ENCODE measurements around the gene C2CD5. TPM values are rescaled to one million over a fixed set of nuclear protein-coding genes. Genes with fewer than 3 reads are reported as not detected.
A peak's percentile ranks its signal among the peaks of the same experiment; 100 is the strongest.

Gene C2CD5
- total and polyA plus RNA-seq, 5 donors: 10.2 to 28.1 (median 22.7) TPM

- H3K27me3 ChIP-seq (ENCODE audit: control insufficient read depth, insufficient read depth): no peaks in the 10 kb centered on the region
- no peak overlapping the region for H3K4me3 ChIP-seq (ENCODE audit: low read length)
- DNase-seq (no peak), ATAC-seq (no peak)
- intact Hi-C loops (cut with DNase I): no loop called here
- H3K4me1 ChIP-seq (ENCODE audit: control insufficient read depth, insufficient read depth, low read length): no peaks in the 10 kb centered on the region
- no peak overlapping the region for H3K27ac ChIP-seq (ENCODE audit: low read length)
- WGBS: 92% methylated on average over 2 of the region's 2 CpGs
- no peaks in the 10 kb centered on the region for H3K9me3 ChIP-seq (ENCODE audit: control insufficient read depth, low read length)
Measured at GRCh38 chr12:22535478-22535877, 8.9 kb downstream of the C2CD5 start.

DNA sequence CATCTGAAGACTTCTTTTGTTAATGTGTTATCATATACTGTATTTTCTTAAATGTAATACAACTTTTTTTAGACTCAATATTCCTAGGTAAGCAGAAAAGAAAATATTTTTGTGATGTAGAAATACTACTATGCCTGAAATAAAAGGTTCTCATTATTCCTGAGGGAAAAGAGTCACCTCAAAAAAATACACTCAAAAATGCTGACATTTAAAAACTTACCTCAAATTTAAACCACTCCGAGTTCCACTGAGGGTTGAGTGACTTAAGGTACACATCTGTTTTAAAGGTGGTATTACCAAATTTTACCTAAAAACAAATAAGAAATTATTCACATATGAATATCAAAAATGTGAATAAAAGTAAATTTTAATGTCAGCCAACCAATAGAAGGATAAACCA is 9.3 kb downstream of the C2CD5 start:
- H3K9me3 ChIP-seq (ENCODE audit: control insufficient read depth, low read length): no peaks in the 10 kb centered on the region
- DNase-seq (no peak), ATAC-seq (no peak)
- H3K4me3 ChIP-seq (ENCODE audit: low read length): no peak overlapping the region
- H3K27me3 ChIP-seq (ENCODE audit: control insufficient read depth, insufficient read depth): no peaks in the 10 kb centered on the region
- no peak overlapping the region for H3K27ac ChIP-seq (ENCODE audit: low read length)
- H3K4me1 ChIP-seq (ENCODE audit: control insufficient read depth, insufficient read depth, low read length): no peaks in the 10 kb centered on the region
- intact Hi-C loops (cut with DNase I): no loop called here
- whole genome bisulfite sequencing: 95% methylated on average over 1 of the region's 1 CpG

GRCh38 chr12:22533155-22533554 is 11.2 kb downstream of the C2CD5 start:
- no peak overlapping the region for H3K27ac ChIP-seq (ENCODE audit: low read length)
- DNase-seq (no peak), ATAC-seq (no peak)
- intact Hi-C loops (cut with DNase I): no loop called here
- H3K4me3 ChIP-seq (ENCODE audit: low read length): no peak overlapping the region
- H3K9me3 ChIP-seq (ENCODE audit: control insufficient read depth, low read length): no peaks in the 10 kb centered on the region
- no peaks in the 10 kb centered on the region for H3K4me1 ChIP-seq (ENCODE audit: control insufficient read depth, insufficient read depth, low read length)
- no peaks in the 10 kb centered on the region for H3K27me3 ChIP-seq (ENCODE audit: control insufficient read depth, insufficient read depth)
- WGBS: 86% methylated on average over 4 of the region's 4 CpGs

- H3K27ac ChIP-seq (ENCODE audit: low read length): no peak overlapping the region
- ATAC-seq: no peak
Measured at GRCh38 chr12:22532317-22532716, 12.0 kb downstream of the C2CD5 start.

GRCh38 chr12:22531205-22531604 is 13.1 kb downstream of the C2CD5 start:
- intact Hi-C loops (cut with DNase I): no loop called here
- Histone ChIP-seq H3K9me3 (ENCODE audit: control insufficient read depth, low read length) (no peaks in the 10 kb centered on the region), H3K4me1 (ENCODE audit: control insufficient read depth, insufficient read depth, low read length) (no peaks in the 10 kb centered on the region), H3K4me3 (ENCODE audit: low read length) (no peak overlapping the region), H3K27ac (ENCODE audit: low read length) (no peak overlapping the region), H3K27me3 (ENCODE audit: control insufficient read depth, insufficient read depth) (no peaks in the 10 kb centered on the region)
- WGBS: 98% methylated on average over 2 of the region's 2 CpGs
- DNase-seq (no peak), ATAC-seq (no peak)

More at GRCh38 chr12:22532317-22532716, 12.0 kb downstream of the C2CD5 start:
- Histone ChIP-seq H3K4me3 (ENCODE audit: low read length) (no peak overlapping the region), H3K4me1 (ENCODE audit: control insufficient read depth, insufficient read depth, low read length) (no peaks in the 10 kb centered on the region), H3K9me3 (ENCODE audit: control insufficient read depth, low read length) (no peaks in the 10 kb centered on the region), H3K27me3 (ENCODE audit: control insufficient read depth, insufficient read depth) (no peaks in the 10 kb centered on the region)
- DNase-seq: no peak
- intact Hi-C loops (cut with DNase I): no loop called here
- 91% methylated on average over 4 of the region's 4 CpGs for WGBS

- DNase-seq: no peak
- 96% methylated on average over 3 of the region's 3 CpGs for WGBS
- Histone ChIP-seq H3K4me3 (ENCODE audit: low read length) (no peak overlapping the region), H3K9me3 (ENCODE audit: control insufficient read depth, low read length) (no peaks in the 10 kb centered on the region), H3K27ac (ENCODE audit: low read length) (no peak overlapping the region), H3K4me1 (ENCODE audit: control insufficient read depth, insufficient read depth, low read length) (no peaks in the 10 kb centered on the region), H3K27me3 (ENCODE audit: control insufficient read depth, insufficient read depth) (no peaks in the 10 kb centered on the region)
- intact Hi-C loops (cut with DNase I): no loop called here
- no peak for ATAC-seq
Measured at GRCh38 chr12:22529281-22530060, 14.9 kb downstream of the C2CD5 start.

GRCh38 chr12:22527999-22528398 is 16.3 kb downstream of the C2CD5 start:
- ATAC-seq (no peak), DNase-seq (no peak)
- H3K4me1 ChIP-seq (ENCODE audit: control insufficient read depth, insufficient read depth, low read length): no peaks in the 10 kb centered on the region
- WGBS: 84% methylated on average over 1 of the region's 1 CpG
- H3K4me3 ChIP-seq (ENCODE audit: low read length): no peak overlapping the region
- no peaks in the 10 kb centered on the region for H3K27me3 ChIP-seq (ENCODE audit: control insufficient read depth, insufficient read depth)
- H3K27ac ChIP-seq (ENCODE audit: low read length): no peak overlapping the region
- no peaks in the 10 kb centered on the region for H3K9me3 ChIP-seq (ENCODE audit: control insufficient read depth, low read length)
- intact Hi-C loops (cut with DNase I): no loop called here

- H3K4me1 ChIP-seq (ENCODE audit: control insufficient read depth, insufficient read depth, low read length): no peaks in the 10 kb centered on the region
- H3K4me3 ChIP-seq (ENCODE audit: low read length): no peak overlapping the region
- intact Hi-C loops (cut with DNase I): no loop called here
- no peak overlapping the region for H3K27ac ChIP-seq (ENCODE audit: low read length)
- 90% methylated on average over 3 of the region's 3 CpGs for WGBS
- peak in 1 of 3 donors; percentile 6 for DNase-seq
- H3K27me3 ChIP-seq (ENCODE audit: control insufficient read depth, insufficient read depth): no peaks in the 10 kb centered on the region
- H3K9me3 ChIP-seq (ENCODE audit: control insufficient read depth, low read length): no peaks in the 10 kb centered on the region
- ATAC-seq: no peak
Measured at GRCh38 chr12:22526836-22527235, 17.5 kb downstream of the C2CD5 start.

DNA sequence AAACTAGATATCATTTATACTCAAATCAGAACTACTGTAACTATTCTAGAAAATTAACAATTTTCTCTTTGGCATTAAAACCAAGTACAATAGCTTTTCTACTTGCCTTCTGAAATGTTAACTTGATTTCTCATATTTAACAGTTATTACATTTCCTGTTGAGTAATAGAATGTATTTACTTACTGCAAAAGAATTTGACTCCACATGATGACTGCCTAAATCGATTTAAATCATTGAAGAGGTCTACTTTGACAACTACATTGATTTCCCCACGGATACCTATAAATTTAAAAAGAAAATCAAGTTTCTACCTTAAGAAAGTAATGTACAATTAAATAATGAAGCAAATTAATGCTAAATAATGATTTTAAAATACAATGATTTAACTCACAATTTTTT is 18.9 kb downstream of the C2CD5 start:
- intact Hi-C loops (cut with DNase I): no loop called here
- WGBS: 88% methylated on average over 2 of the region's 2 CpGs
- DNase-seq (no peak), ATAC-seq (no peak)
- no peaks in the 10 kb centered on the region for H3K27me3 ChIP-seq (ENCODE audit: control insufficient read depth, insufficient read depth)
- no peak overlapping the region for H3K4me3 ChIP-seq (ENCODE audit: low read length)
- no peak overlapping the region for H3K27ac ChIP-seq (ENCODE audit: low read length)
- no peaks in the 10 kb centered on the region for H3K9me3 ChIP-seq (ENCODE audit: control insufficient read depth, low read length)
- no peaks in the 10 kb centered on the region for H3K4me1 ChIP-seq (ENCODE audit: control insufficient read depth, insufficient read depth, low read length)

- no peak for ATAC-seq
- WGBS: 82% methylated on average over 6 of the region's 6 CpGs
Measured at GRCh38 chr12:22518998-22519397, 25.3 kb downstream of the C2CD5 start.

GRCh38 chr12:22518060-22518719 is 26.2 kb downstream of the C2CD5 start:
- no peaks in the 10 kb centered on the region for H3K27me3 ChIP-seq (ENCODE audit: control insufficient read depth, insufficient read depth)
- 10% methylated on average over 1 of the region's 1 CpG for WGBS
- H3K9me3 ChIP-seq (ENCODE audit: control insufficient read depth, low read length): no peaks in the 10 kb centered on the region
- DNase-seq: peak in 2 of 3 donors; percentile 15 to 63
- intact Hi-C loops (cut with DNase I): no loop called here
- ATAC-seq: no peak
- H3K4me3 ChIP-seq (ENCODE audit: low read length): no peak overlapping the region
- H3K27ac ChIP-seq (ENCODE audit: low read length): no peak overlapping the region
- H3K4me1 ChIP-seq (ENCODE audit: control insufficient read depth, insufficient read depth, low read length): no peaks in the 10 kb centered on the region

More at GRCh38 chr12:22518998-22519397, 25.3 kb downstream of the C2CD5 start:
- Histone ChIP-seq H3K9me3 (ENCODE audit: control insufficient read depth, low read length) (no peaks in the 10 kb centered on the region), H3K4me3 (ENCODE audit: low read length) (no peak overlapping the region), H3K4me1 (ENCODE audit: control insufficient read depth, insufficient read depth, low read length) (no peaks in the 10 kb centered on the region), H3K27me3 (ENCODE audit: control insufficient read depth, insufficient read depth) (no peaks in the 10 kb centered on the region), H3K27ac (ENCODE audit: low read length) (no peak overlapping the region)
- intact Hi-C loops (cut with DNase I): no loop called here
- no peak for DNase-seq

Measured in right cardiac atrium (tissue), 5 donors.